Measurements from ENCODE around the gene TACC2. TPM values are rescaled to one million over a fixed set of nuclear protein-coding genes. Genes with fewer than 3 reads are reported as not detected.

Gene TACC2
- total RNA-seq, 2 experiments from 2014 or later: not detected

DNA sequence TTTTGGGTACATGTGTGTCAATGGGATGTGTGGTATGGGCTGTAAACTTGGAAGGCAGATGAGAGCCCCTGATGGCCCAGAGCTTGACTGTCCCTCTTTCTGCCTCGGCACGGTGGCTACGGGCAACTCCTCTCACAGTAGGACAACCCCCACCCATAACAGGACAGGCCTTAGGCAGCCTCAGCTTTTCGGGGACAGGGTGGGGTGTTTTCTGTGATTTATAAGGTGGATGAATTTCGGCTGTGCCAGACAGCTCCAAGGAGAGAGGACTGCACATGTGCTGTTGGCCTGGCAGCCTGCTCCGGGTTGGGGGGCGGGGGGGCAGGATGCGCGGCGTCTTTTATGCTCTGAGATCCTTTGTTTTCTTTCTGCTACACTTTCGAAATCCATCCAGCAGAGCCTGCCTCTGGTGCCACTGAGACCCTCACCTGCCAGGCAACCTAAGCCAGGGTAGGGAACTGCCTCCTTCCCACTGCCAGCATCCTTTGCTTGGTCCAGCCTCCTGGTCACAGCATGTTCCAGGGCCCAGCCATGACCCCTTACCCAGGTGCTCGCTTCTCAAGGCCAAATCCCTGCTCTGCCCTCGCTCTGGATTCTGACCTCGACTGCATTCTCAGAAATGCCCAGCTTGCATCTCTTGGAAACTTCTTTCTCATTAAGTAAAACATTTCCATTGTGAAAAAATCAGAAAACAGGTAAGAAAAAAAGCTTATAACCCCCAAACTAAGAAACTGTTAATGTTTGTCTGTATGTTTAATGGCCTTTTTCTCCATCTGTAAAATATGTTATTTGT lies 266.7 kb downstream of the TACC2 start:
- no peak for DNase-seq
- Mint-ChIP-seq H3K9me3 (ENCODE audit: low read depth) (no peaks in the 10 kb centered on the region), H3K27ac (no peak overlapping the region), H3K27me3 (peaks cover 12% of the 10 kb centered on the region), H3K4me3 (no peak overlapping the region), H3K36me3 (no peaks in the 10 kb centered on the region), H3K4me1 (no peaks in the 10 kb centered on the region)
- CTCF ChIA-PET: interaction anchor here (1.3 kb wide), 1 partner anchor 12 kb away, joined by 3 read pairs; no protein-coding TSS in a partner anchor
- no peak for ATAC-seq

DNA sequence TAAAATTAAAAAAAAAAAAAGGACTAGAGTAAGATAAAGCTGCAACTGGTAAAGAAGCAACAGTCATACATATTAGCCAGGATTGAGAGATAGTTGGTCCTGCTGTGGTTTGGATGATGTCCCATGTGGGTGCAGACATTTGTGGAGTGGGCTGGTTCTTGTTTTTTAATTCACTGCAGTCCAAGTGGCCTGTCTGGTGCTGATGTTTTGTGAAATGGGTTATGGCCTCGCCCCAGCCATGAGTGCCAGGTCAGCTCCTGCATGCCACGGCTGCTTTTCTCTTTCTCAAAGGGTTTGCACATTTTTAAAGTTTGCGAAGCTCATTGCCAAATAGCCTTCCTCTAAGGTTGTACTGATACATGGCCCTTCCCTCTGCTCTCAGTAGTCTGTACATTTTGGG lies 268.1 kb downstream of the TACC2 start:
- DNase-seq: no peak
- CTCF ChIA-PET: interaction anchor here (1.3 kb wide), 1 partner anchor 11 kb away, joined by 3 read pairs; no protein-coding TSS in a partner anchor
- no peak overlapping the region for H3K4me3 Mint-ChIP-seq
- no peak for ATAC-seq
- H3K27ac Mint-ChIP-seq: no peak overlapping the region
- no peaks in the 10 kb centered on the region for H3K9me3 Mint-ChIP-seq (ENCODE audit: low read depth)
- H3K4me1 Mint-ChIP-seq: no peaks in the 10 kb centered on the region
- peaks cover 14% of the 10 kb centered on the region for H3K27me3 Mint-ChIP-seq
- H3K36me3 Mint-ChIP-seq: no peaks in the 10 kb centered on the region

DNA sequence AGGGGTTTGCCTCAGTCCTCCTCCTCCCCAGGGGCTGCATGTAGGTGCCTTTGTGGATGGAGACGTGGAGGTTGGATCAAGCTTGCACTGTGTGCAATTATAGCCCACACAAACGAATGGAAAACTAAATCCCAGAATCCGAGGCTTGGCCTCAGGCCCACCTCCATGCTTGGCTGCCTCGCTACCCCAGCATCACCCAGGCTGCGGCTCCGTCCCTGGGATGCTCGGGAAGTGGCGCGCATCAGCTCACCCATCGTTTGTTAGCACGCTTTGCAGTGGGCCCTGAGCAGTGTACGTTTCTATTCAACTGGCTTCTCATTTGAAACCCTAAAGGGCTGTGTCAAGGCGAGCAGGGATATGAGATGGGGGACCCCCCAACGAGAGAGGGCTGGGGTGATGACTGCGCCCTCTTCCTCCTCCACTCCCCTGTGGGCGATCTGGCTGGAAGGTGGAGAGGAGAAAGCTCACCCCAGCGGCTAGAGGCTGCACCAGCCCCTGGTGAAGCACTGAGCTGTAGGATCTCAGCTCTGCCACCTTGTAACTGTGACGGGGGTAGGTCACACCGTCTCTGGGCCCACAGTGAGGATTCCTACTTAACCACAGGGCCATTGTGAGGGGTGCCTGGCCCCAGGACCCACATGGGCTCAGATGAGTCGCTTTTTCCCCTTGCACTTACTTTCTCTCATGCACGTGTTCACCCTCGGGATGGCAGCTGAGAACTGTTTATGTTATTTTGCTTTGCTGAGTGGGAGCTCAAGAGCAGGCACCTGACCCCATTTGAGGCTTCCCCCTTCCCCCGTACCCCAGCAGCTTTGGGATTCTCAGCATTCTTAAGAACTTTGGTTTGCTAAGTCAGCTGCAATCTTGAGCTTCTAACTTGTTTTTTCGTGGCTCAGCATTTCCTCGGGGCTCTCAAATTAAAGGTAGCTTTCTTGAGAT lies 269.4 kb downstream of the TACC2 start:
- Mint-ChIP-seq H3K27me3 (peaks cover 23% of the 10 kb centered on the region), H3K27ac (no peak overlapping the region), H3K4me1 (no peaks in the 10 kb centered on the region), H3K36me3 (no peaks in the 10 kb centered on the region), H3K9me3 (ENCODE audit: low read depth) (no peaks in the 10 kb centered on the region), H3K4me3 (no peak overlapping the region)
- ATAC-seq: no peak
- DNase-seq: no peak
- CTCF ChIA-PET: interaction anchor here (1.2 to 2.4 kb wide), 2 partner anchors 10 to 13 kb away, joined by 3 to 8 read pairs; partner anchors contain the start of gene BTBD16

DNA sequence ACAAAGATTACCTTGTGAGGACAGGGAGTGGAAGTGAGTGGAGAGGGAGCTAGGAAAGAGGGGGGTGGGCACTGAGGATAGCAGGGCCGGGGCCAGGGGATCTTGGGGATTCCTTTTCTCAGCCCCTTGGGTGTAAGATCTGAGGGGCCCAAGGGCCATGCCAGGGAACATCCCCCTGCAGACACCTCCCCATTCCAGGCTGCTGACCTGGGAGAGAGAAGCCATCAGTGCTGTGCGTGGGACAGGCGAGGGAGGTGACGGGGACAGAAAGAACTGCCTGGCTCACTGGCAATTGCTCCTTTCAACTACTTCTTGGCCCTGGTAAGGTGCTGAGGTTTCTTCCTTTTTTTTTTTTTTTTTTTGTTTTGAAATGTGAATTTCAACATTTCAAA lies 270.1 kb downstream of the TACC2 start:
- DNase-seq: no peak
- no peak for ATAC-seq
- Mint-ChIP-seq H3K27ac (no peak overlapping the region), H3K9me3 (ENCODE audit: low read depth) (no peaks in the 10 kb centered on the region), H3K4me1 (no peaks in the 10 kb centered on the region), H3K4me3 (no peak overlapping the region), H3K36me3 (no peaks in the 10 kb centered on the region), H3K27me3 (peaks cover 26% of the 10 kb centered on the region)
- CTCF ChIA-PET: interaction anchor here (1.2 to 2.4 kb wide), 2 partner anchors 9 to 12 kb away, joined by 3 to 8 read pairs; partner anchors contain the start of gene BTBD16

DNA sequence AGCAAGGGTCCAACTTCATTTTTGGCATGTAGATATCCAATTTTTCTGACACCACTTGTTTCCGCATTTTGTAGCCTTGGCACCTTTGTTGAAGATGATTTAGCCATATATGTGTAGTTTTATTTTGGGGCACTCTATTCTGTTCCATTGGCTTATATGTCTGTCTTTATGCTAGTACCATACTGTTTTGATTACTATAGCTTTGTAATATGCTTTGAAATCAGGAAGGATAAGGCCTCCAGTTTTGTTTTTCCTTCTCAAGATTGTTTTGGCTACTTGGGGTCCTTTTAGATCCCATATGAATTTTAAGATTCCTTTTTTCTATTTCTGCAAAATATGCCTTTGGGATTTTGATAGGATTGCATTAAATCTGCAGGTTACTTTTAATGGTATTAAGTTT lies 272.6 kb downstream of the TACC2 start:
- CTCF ChIA-PET: no interaction called here

DNA sequence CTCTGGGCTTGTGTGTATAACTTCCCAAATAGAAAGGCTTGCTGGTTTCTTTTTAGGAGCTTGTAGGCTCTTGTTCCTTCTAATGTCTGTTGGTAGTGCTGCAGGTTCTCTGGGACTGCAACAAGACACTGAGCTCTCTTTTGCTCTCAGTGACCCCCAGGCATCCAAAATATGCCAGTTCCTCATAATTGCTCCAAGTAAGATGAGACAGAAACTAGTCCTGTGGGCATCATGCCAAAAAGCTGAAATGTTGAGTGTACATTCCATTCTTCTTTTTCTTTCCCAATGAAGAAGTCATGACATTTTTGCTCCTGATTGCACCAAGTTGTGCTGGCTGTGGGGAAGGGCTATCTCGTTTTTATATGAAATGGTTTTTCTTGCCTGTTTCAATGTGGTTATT lies 275.0 kb downstream of the TACC2 start:
- Mint-ChIP-seq H3K9me3 (ENCODE audit: low read depth) (no peaks in the 10 kb centered on the region), H3K36me3 (no peaks in the 10 kb centered on the region), H3K4me1 (no peaks in the 10 kb centered on the region), H3K4me3 (no peak overlapping the region), H3K27me3 (peaks cover 23% of the 10 kb centered on the region), H3K27ac (no peak overlapping the region)
- ATAC-seq (no peak), DNase-seq (no peak)
- CTCF ChIA-PET: no interaction called here

More for the DNA sequence above, 272.6 kb downstream of the TACC2 start:
- no peaks in the 10 kb centered on the region for H3K9me3 Mint-ChIP-seq (ENCODE audit: low read depth)
- DNase-seq: no peak
- ATAC-seq: no peak
- no peak overlapping the region for H3K27ac Mint-ChIP-seq
- no peaks in the 10 kb centered on the region for H3K4me1 Mint-ChIP-seq
- no peaks in the 10 kb centered on the region for H3K36me3 Mint-ChIP-seq
- H3K4me3 Mint-ChIP-seq: no peak overlapping the region
- H3K27me3 Mint-ChIP-seq: peaks cover 28% of the 10 kb centered on the region

DNA sequence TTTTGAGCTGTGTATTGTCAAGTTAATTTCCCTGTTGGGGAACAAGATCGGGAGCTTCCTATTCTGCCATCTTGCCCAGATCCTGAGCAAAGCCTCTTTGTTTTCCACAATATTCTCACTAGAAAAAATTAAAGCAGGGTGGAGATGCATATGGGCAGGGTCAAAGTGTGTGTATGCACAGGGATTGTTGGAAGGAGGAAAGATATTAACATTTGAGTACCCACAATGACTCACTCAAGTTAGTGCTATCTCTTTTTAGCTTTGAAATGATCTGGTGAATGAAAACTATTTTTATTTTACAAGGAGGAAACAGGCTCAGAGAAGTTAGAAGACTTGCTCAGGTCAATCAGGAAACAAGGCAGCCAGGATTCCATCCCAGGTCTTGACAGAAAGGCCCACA lies 275.5 kb downstream of the TACC2 start:
- H3K9me3 Mint-ChIP-seq (ENCODE audit: low read depth): no peaks in the 10 kb centered on the region
- ATAC-seq: no peak
- H3K4me1 Mint-ChIP-seq: no peaks in the 10 kb centered on the region
- H3K36me3 Mint-ChIP-seq: no peaks in the 10 kb centered on the region
- H3K27me3 Mint-ChIP-seq: peaks cover 24% of the 10 kb centered on the region
- CTCF ChIA-PET: no interaction called here
- DNase-seq: no peak
- no peak overlapping the region for H3K27ac Mint-ChIP-seq
- H3K4me3 Mint-ChIP-seq: no peak overlapping the region

DNA sequence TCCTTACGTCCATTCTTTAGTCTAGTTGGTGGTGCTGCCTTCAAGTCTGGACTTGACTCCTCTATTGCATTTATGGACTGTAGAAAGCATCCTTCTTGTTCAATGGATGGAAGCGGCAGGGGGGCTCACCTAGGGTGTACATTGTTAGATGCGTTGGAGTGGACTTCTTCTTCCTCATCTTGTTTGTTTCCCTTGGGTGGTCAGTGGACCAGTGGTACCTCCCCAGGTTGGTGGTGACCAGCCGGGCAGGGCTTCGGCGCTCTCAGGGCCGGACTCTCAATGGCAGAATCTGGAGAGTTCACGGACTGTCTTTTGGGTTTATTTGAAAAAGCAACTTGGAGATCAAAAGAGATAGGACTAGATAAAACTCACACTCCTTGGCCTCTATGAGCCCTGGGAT lies 276.0 kb downstream of the TACC2 start:
- Mint-ChIP-seq H3K36me3 (no peaks in the 10 kb centered on the region), H3K9me3 (ENCODE audit: low read depth) (no peaks in the 10 kb centered on the region), H3K4me3 (no peak overlapping the region), H3K27ac (no peak overlapping the region), H3K4me1 (no peaks in the 10 kb centered on the region), H3K27me3 (peaks cover 21% of the 10 kb centered on the region)
- CTCF ChIA-PET: no interaction called here
- ATAC-seq (no peak), DNase-seq (no peak)

DNA sequence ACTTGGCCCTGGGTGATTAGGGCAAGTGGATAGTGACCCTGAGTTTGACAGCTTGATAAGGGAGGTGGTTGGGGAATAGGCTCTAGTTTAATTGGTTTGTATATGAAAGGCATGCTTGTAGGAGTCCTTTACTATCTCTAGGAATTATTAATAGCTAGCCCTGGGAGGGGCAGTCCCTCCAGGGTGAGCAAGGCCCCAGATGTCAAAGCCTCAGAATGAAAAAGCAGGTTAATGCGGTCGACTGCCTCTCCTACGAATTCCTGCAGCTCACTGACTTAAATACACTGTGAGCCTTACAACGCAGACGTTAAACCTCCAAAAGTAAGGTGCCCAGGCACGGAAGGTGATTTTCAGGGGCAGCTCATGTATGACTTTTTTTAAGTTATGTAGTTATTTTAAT lies 276.9 kb downstream of the TACC2 start:
- Mint-ChIP-seq H3K27me3 (peaks cover 18% of the 10 kb centered on the region), H3K27ac (no peak overlapping the region), H3K9me3 (ENCODE audit: low read depth) (no peaks in the 10 kb centered on the region), H3K4me1 (no peaks in the 10 kb centered on the region), H3K4me3 (no peak overlapping the region), H3K36me3 (no peaks in the 10 kb centered on the region)
- CTCF ChIA-PET: no interaction called here
- ATAC-seq: no peak
- DNase-seq: no peak

DNA sequence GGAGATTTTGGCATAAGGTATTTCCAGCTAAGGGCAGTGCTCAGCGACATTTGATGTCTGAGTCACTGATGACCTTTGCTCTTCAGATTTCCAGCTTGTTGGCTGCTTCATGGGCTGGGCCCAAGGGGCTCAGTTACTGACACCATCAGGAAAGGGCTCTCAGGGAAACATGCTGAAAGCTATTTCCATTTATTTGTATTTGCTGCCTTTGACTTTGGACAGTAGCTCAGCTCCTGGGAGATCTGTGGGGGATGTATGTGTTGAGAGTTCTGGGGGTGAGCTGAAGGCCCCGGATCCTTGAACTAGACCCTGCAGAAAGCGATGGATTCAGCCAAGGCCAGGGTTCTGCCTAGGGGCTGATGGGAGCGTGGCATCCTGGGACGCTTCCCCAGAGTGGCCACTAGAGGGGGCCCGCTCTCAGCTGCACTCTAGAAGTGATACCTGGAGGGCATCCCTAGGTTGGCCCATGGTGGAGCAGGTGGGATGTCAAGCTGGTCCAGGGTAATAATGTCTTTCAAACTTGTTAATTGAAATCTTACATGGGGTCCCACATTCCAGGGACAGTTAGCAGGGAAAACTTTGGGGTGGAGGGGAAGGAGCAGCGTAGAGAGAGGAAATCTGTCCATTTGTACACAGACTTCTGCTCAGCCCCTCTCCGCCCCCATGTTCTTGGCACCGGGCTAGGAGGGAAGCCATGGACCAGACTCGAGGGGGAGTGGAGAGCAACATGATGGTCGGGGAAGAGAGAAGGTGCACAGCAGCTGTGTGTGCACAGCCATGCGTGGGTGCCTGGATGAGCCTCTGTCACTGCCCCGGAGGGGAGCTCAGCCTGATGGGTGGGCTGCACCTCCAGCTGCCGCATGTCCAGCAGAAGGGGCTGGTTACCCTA lies 279.1 kb downstream of the TACC2 start:
- Mint-ChIP-seq H3K4me1 (no peaks in the 10 kb centered on the region), H3K9me3 (ENCODE audit: low read depth) (no peaks in the 10 kb centered on the region), H3K27ac (no peak overlapping the region), H3K36me3 (no peaks in the 10 kb centered on the region), H3K4me3 (no peak overlapping the region), H3K27me3 (peaks cover 10% of the 10 kb centered on the region)
- peak; percentile 83 for ATAC-seq
- CTCF ChIA-PET: interaction anchor here (0.6 to 1.7 kb wide), 14 partner anchors 9 to 318 kb away, joined by 3 to 14 read pairs (median 4); partner anchors contain the start of gene PLEKHA1
- peak; percentile 61 for DNase-seq

DNA sequence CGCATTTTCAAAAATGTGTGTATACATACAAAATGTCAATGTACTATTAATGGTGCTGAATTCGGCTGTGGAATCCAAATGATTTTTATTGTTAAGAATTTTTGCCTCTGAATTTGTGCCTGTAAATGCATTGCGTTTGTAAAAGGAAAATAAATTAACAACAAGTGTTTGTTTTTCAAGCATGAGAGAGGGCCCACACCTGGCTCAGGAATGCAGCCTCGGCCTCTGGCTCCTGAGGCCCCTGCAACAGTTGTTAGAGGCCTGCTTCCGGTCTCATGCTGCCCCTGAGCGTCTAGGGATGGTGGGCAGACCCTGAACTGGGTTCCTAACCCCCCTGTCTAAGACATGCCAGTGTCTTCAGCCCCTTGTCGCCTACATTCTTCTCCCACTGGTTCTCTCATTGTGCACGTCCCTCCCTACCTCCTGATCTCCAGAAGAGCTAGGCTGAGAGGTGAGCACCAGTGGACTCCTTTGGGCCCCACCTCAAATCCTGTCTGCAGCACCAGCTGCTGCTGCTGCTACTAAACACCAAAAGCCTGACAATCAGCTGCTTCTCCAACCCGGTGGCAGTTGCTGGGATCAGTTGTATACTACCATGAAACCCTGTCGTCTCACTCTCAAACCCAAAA lies 280.2 kb downstream of the TACC2 start:
- Mint-ChIP-seq H3K36me3 (no peaks in the 10 kb centered on the region), H3K9me3 (ENCODE audit: low read depth) (no peaks in the 10 kb centered on the region), H3K27me3 (peaks cover 3% of the 10 kb centered on the region), H3K4me3 (no peak overlapping the region), H3K27ac (no peak overlapping the region), H3K4me1 (no peaks in the 10 kb centered on the region)
- DNase-seq (no peak), ATAC-seq (no peak)
- CTCF ChIA-PET: interaction anchor here (0.7 to 1.7 kb wide), 3 partner anchors 8 to 30 kb away, joined by 3 to 6 read pairs (median 5); no protein-coding TSS in a partner anchor

DNA sequence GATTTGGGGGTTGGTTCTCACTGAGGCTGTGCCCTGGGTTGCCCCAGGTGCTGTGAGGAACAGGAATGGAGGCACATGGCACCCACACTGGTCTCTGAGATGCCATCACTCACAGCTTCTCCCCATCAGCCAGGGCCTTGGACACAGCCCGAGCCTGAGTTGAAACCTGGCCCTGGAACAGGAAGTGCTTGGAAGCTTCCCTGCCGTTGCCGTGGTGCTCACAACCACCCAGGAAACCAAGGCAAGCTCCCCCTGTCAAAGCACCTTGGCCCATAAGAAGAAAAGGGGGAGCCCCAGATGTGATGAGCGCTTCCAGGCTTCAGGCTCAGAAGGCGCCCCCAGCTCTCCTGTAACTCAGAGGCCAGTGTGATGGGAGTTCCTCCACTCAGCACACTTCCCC lies 282.1 kb downstream of the TACC2 start, which contains the start of gene BTBD16:
Gene BTBD16 (plus strand): TSS at position 221 of the 400 bp plus-strand sequence. CDS start 3,786 bp downstream, outside the sequence.
- H3K4me1 Mint-ChIP-seq: no peaks in the 10 kb centered on the region
- no peaks in the 10 kb centered on the region for H3K36me3 Mint-ChIP-seq
- no peaks in the 10 kb centered on the region for H3K9me3 Mint-ChIP-seq (ENCODE audit: low read depth)
- DNase-seq (no peak), ATAC-seq (no peak)
- no peak within 1 kb of the TSS for H3K4me3 Mint-ChIP-seq
- peaks cover 2% of the 10 kb centered on the region for H3K27me3 Mint-ChIP-seq
- no peak within 1 kb of the TSS for H3K27ac Mint-ChIP-seq
- CTCF ChIA-PET: interaction anchor here (0.9 to 1.3 kb wide), 5 partner anchors 12 to 293 kb away, joined by 3 read pairs; no protein-coding TSS in a partner anchor
